SIG-M5 (cell line): ENCODE measurements around the gene CEBPZ.

ENCODE experiments used
- DNase-seq: peaks from one replicate; lab custom pipeline; 2025; lab: John Stamatoyannopoulos, UW

CEBPZ gene

DNA sequence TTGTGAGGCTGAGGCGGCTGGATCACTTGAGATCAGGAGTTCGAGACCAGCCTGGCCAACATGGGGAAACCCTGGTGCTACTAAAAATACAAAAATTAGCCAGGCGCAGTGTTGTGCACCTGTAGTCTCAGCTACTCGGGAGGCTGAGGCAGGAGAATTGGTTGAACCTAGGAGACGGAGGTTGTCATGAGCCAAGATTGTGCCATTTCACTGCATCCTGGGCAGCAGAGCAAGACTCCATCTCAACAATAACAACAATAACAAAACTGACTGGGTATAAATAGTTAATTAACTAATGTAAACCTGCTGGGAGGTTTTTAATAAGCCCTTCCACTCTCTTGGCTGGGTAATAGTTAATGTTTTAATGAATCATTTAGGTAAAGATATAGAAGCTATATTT lies 50.8 kb downstream of the CEBPZ start:
- DNase-seq = no peak

DNA sequence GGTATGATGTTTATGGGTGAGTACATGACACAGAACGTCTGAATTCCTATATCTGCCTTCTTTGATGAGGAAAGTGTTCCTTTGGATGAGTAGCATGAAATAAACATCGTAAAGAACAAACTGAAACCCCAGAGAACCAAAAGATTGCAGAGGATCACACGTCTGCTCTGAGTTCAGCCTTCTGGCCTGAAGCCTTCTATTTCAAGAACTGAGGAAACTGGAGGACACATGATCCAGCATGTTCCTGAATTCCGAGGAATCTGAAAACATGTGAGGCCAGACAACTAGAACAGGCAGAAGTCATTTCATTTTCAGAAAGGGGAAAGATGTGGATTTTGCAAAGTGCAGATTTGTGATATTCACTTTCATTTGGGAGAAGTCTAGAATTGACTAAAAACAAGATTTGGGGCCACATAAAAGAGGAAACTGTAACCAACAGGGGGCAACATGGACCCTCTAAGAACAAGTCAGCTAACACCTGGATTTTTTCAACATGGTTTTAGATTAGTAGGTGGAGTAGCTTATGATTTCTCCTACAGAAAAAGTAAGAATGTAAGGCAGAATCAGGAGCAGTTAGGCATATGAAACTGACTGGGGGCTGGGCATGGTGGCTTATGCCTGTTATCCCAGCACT lies 51.3 kb downstream of the CEBPZ start:
- DNase-seq = no peak

DNA sequence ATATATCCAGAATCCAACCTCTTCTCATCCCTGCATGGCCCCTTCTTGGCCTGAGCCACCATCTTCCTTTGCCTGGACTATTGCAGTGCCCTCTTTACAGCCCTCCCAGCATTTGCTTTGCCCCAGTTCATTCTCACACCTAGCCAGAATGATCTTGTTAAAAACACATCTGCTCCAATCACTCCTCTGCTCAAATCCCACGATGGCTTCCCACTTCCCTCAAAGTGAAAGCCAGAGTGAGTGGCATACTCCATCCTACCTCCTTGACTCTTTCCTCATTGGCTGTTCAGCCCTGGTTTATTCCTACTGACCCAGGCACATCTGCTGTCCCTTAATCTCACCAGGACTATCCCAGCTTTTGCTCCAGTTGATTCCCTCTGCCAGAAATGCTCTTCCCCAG lies 57.7 kb downstream of the CEBPZ start:
- DNase-seq = no peak

DNA sequence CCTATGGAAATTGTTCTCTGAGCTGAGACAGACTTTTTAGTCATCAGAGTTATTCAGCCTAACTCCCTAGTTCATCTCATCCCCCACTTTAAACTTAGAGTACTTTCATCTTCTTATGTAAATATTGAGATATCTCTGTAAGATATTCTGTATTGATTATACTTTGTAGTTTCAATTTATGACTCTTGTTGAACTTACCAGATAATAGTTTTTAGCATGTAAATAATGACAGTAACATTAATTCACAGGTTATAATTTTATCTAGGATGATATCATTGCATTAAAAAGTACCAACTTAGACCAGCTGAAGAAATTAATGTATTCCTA lies 59.8 kb downstream of the CEBPZ start:
- DNase-seq = no peak

DNA sequence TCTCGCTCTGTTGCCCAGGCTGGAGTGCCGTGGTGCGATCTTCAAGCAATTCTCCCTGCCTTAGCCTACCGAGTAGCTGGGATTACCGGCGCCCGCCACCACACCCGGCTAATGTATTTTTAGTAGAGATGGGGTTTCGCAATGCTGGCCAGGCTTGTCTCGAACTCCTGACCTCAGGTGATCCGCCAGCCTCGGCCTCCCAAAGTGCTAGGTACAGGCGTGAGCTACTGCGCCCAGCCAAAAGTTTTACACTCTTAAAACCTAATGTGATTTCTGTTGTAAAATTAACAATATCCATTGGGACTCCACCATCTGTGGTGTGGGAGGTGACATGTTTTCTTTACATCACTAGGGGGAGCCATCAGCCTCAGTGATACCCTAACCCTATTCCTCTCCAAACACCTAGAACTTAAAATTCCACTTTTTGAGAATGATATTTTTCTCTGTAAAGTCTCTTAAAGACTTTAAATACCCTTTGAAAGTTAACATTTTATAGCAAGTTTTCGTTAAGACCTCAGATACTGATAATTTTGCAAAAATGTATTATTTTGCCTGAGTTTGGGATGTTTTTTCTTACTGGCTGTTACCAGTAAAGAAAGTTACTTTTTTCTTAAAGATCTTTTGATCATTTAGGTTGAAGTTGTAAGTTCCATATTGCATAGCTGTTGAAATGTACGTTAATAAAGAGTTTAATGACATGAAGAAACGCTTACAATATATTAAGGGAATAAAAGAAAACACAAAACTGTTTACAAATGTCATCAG lies 63.0 kb downstream of the CEBPZ start:
- DNase-seq = no peak

DNA sequence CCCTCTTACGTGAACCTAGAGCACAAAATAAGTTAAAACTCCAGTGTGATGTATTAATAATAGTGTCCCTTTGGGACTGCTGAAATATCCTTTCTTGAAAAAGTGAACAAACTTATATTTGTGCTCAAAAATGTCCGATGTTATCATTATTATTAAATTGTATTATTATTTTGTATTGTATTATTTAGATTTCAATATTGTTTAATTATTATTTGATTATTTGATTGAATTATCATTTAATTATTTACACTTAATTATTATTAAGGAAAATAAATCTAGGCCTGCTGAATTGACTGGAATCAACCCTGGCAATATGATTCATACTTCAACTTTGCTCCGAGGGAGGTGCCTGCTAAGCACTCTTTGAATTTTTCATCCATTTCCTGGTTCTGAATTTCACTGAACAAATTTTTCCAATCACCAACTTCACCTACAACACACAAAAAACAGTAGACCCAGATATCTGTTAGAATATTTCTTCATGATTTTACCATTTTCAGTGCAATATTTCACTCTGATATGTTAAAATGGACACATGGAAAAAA lies 63.7 kb downstream of the CEBPZ start:
- DNase-seq = no peak

DNA sequence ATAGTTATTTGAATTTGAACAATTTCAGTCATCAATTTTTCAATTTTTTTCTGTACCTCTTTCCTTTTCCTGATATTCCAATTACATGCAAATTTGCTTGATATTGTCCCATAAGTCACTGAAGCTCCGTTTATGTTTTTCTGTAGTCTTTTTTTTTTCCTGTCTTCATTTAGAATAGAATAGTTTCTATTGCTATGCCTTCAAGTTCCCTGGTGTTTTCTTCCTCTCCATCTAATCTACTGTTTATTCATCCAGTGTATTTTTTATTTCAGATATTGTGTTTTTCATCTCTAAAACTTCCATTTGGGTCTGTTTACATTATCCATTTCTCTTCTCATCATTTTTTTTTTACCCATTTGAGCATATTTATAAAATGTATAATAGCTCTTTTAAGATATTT lies 66.6 kb downstream of the CEBPZ start:
- DNase-seq = no peak

DNA sequence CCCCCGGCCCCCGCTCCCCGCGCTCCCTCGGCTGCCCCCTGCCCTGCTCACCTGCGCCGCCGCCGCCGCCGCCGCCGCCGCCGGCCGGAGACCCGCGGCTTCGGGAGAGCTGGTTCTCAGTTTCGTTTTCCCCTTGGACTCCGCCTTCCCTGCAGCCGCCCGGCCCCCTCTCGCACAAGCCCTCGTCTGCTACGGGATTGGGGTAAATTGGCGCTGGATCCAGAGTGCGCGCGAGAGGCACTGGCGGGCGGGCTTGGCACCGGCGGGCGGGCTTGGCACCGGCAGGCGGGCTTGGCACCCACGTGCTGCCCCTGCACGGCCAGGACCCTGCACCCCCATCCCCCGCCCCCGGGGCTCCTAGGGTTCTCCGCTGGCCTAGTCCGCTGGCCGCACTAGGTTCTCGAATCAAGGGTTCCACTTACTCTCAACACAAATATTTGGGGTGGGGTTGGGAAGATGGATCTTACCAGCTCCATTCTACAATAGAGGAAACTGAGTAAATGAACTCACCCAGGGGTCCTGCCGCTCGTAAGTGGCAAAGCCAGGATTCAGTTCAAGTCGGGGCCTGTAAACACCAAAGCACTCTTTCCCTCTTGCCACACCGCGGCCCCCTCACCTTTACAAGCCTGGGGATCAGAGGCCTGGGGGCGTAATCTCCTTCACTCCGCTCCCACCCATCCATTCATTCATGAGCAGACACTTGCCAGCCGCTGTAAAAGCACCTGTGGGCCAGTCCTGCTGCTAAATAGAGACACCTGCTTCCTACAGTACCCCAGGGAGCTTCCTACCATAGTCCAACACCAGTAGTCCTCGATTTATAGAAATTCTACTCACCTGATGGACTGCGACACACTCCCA lies 74.3 kb downstream of the CEBPZ start, which contains the start of gene EIF2AK2:
TSS of gene EIF2AK2 (minus strand) at position 124 of the 858 bp plus-strand sequence. CDS start 9,174 bp downstream, outside the sequence.
- peak; percentile 6 for DNase-seq

DNA sequence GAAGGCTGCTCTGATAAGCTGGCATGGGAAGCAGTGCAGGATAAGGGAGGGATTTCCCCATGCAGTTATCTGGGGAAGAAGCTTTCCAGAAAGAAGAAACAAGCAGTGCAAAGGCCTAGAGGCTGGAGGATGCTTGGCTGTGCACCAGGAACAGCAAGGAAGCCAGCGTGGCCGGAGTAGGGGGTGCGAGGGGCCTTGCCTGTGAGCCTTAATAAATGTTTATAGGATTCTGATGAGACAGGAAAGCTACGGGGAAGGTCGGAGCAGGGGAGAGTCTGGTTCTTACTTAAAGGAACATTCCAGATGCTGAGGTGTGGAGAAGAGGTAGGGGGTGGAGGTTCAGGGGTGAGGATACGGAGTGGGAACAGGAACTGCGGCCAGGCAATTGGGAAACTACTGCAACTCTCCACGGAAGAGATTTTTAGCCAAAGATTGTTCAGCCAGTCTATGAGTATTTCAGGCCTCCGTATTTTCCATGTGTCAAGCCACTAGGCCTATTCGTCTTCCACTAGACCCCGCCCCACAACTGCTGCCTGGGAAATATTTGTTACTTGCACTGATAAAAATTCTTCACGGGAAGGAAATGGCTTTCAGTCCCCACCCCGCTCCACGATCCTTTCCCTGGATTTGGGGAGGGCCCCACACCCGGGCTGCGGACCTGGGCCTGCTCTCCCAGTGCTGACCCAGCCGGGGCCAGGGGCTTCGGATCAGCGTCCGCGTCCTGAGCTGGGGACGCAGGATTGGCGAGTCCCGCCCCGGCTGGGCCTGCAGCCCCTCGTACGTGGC lies 75.1 kb downstream of the CEBPZ start:
- DNase-seq = no peak

DNA sequence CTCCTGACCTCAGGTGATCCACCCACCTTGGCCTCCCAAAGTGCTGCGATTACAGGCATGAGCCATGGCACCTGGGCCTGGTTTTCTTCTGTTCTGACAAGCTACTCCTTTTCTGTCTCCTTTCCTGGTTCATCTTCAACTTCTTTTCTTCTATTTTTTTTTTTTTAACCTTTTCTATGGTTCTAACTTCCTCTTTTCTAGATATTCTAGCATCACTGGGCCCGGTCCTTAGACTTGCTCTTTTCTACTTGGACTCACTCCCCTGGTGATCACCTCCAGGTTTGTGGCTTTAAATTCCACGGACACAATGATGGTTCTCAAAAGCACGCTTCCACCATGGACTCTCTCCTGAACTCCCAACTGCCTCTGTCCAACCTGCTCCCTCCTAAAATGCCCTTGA lies 76.6 kb downstream of the CEBPZ start:
- DNase-seq = no peak

DNA sequence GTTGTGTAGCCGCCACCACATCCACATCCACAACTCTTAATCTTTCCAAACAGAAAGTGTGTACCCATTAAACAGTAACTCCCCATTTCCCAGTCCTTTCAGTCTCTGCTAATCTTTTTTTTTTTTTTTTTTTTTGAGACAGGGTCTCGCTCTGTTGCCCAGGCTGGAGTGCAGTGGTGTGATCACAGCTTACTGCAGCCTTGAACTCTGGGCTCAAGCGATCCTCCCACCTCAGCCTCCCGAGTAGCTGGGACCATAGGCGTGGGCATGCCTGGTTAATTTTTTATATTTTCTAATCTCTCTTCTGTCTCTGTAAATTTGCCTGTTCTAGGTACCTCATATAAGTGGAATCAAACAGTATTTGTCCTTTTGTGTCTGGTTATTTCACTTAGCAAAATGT lies 78.2 kb downstream of the CEBPZ start:
- DNase-seq = no peak
